ENCODE measurements around the gene LRRC28.
A peak's percentile ranks its signal among the peaks of the same experiment; 100 is the strongest.

LRRC28 gene

DNA sequence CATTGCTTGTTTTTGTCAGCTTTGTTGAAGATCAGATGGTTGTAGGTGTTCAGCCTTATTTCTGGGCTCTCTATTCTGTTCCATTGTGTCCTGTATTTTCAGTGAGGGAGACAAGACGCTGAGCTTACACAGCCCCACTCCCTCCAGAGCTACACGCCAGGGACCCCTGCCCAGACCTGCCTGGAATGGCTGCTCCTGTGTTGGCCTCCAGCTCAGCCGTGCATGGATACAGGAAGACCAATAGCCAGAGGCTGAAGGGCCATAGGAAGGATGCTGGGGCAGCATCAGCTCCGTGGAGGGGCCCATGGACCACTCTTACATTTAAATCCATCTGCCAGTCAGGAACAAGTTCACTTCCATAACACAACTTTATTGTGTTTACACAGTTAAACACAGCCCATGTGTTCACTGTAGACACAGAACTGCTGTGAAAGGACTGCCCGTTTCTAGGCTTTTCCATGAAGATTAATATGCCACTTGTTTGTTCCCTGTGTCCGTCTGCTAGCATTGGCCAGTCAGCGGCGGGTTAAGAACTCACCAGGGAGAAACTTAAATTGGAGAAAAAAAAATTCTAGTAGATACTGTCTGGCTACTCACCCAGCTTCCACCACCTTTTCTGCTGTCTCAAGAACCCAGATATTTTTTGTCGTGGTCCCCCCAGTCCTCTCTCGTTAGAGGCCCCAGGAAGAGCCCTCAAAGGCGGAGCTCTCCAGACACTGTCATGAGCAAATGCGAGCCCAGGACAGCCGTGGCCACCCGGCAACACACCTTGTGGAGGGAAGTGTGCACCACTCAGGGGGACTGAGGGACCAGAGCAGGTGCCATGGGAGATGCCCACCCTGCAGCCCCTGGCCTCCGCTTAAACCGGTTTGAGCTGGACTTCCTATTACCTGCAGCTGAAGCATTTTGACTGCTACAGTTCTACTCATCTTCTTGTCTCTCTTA lies 172.2 kb downstream of the LRRC28 start:
- TF ChIP-seq EZH2phosphoT487 (IDR thresholded peaks at IDR 0.05; ENCODE audit: low read depth), result no peak
- no peak for TF ChIP-seq CTCF (IDR thresholded peaks at IDR 0.05; ENCODE audit: low read depth, low read length)
- Histone ChIP-seq H3K9me3 (ENCODE audit: insufficient read depth, low read length) (no peaks in the 10 kb centered on the region), H3K27ac (ENCODE audit: low read length) (no peak overlapping the region), H3K4me2 (ENCODE audit: low read length) (no peak overlapping the region), H3K9ac (ENCODE audit: low read length) (no peak overlapping the region), H3K79me2 (ENCODE audit: low read length) (no peaks in the 10 kb centered on the region), H3K4me1 (ENCODE audit: low read length) (peaks cover 13% of the 10 kb centered on the region), H4K20me1 (ENCODE audit: insufficient read depth, low read length) (no peaks in the 10 kb centered on the region), H3K27me3 (ENCODE audit: low read depth, low read length) (no peaks in the 10 kb centered on the region), H2AFZ (ENCODE audit: low read depth, low read length) (no peak overlapping the region), H3K36me3 (replicated peaks; ENCODE audit: low read depth, low read length) (no peaks in the 10 kb centered on the region), H3K4me3 (ENCODE audit: low read length) (no peak overlapping the region)

DNA sequence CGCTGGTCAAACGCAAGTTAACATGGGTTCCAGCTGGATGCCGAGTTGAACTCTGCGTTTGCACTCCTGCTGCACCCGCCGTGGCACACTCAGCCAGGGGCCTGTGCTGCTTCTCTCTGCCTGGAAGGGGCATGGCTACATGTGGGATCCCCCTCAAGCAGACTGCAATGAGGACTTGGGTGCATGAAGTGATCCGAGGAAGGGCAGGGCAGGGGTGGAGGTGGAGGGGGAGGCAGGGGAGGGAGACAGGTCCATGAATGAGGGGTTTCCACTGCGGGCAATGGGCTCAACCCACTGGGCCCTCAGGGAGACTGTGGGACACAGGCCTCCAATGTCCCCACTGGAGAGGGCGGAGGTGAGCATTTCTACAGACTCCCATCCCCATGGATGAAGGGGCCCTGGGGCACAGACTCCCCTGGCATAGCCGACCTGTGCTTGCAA lies 172.9 kb downstream of the LRRC28 start:
- H3K4me2 ChIP-seq (ENCODE audit: low read length), result no peak overlapping the region
- H3K4me3 ChIP-seq (ENCODE audit: low read length), result no peak overlapping the region
- H3K9me3 ChIP-seq (ENCODE audit: insufficient read depth, low read length), result no peaks in the 10 kb centered on the region
- TF ChIP-seq CTCF (IDR thresholded peaks at IDR 0.05; ENCODE audit: low read depth, low read length), result no peak
- no peak for TF ChIP-seq EZH2phosphoT487 (IDR thresholded peaks at IDR 0.05; ENCODE audit: low read depth)
- H3K27me3 ChIP-seq (ENCODE audit: low read depth, low read length), result no peaks in the 10 kb centered on the region
- no peak overlapping the region for H3K27ac ChIP-seq (ENCODE audit: low read length)
- H3K79me2 ChIP-seq (ENCODE audit: low read length), result no peaks in the 10 kb centered on the region
- H2AFZ ChIP-seq (ENCODE audit: low read depth, low read length), result no peak overlapping the region
- H3K9ac ChIP-seq (ENCODE audit: low read length), result no peak overlapping the region
- H3K4me1 ChIP-seq (ENCODE audit: low read length), result peaks cover 13% of the 10 kb centered on the region
- H3K36me3 ChIP-seq (replicated peaks; ENCODE audit: low read depth, low read length), result no peaks in the 10 kb centered on the region
- no peaks in the 10 kb centered on the region for H4K20me1 ChIP-seq (ENCODE audit: insufficient read depth, low read length)

DNA sequence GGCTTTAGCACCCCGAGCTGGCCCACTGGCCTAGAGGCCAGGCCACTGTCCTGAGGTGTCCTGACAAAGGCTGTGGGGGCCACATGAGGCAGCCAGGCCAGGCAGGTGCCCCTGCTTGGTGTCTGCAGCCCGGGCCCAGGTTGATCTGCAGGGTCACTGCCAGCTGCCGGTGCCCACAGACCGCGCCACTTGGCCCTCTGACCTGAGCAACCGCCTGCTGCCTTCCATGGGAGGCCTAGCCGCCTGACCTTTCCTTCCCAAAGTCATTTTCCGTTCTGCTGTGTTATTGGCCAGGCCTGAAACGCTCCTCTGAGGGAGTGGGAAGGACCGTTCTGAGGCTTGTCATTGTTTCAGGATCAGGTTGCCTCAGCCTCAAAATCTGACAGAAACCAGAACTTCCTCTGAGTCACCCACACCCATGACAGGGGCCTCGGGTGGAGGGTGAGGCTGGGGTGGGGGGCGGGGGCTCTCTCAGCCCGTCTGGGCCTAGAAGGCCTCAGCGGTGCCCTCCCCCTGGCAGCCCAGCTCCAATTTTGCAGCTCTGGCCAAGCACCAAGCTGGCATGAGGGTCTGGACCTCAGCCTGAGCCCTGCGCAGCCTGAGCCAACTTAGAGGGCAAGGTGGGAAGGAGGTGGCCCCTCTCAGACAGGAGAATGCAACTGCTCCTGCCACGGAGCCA lies 173.8 kb downstream of the LRRC28 start:
- no peak overlapping the region for H3K4me3 ChIP-seq (ENCODE audit: low read length)
- H3K4me1 ChIP-seq (ENCODE audit: low read length), result peaks cover 13% of the 10 kb centered on the region
- H4K20me1 ChIP-seq (ENCODE audit: insufficient read depth, low read length), result no peaks in the 10 kb centered on the region
- H3K27me3 ChIP-seq (ENCODE audit: low read depth, low read length), result no peaks in the 10 kb centered on the region
- H3K79me2 ChIP-seq (ENCODE audit: low read length), result no peaks in the 10 kb centered on the region
- H3K36me3 ChIP-seq (replicated peaks; ENCODE audit: low read depth, low read length), result no peaks in the 10 kb centered on the region
- peak overlapping the region; percentile 36 for H3K4me2 ChIP-seq (ENCODE audit: low read length)
- peak overlapping the region; percentile 65; the same call in 1 of the 2 replicates for H2AFZ ChIP-seq (ENCODE audit: low read depth, low read length)
- TF ChIP-seq EZH2phosphoT487 (IDR thresholded peaks at IDR 0.05; ENCODE audit: low read depth) (no peak), CTCF (IDR thresholded peaks at IDR 0.05; ENCODE audit: low read depth, low read length) (no peak)
- no peak overlapping the region for H3K27ac ChIP-seq (ENCODE audit: low read length)
- no peaks in the 10 kb centered on the region for H3K9me3 ChIP-seq (ENCODE audit: insufficient read depth, low read length)
- peak overlapping the region; percentile 9; the same call in 1 of the 2 replicates for H3K9ac ChIP-seq (ENCODE audit: low read length)

Data from OCI-LY3 (cell line).